SK-N-DZ (cell line): ENCODE results near the gene DAB1.
"Not testable (repeated sequence)": the region's sequence is repeated elsewhere in the genome, so short reads cannot be mapped to it uniquely, and the experiment has no call there.

ENCODE experiments used
- DNase-seq: peaks from one replicate; pipeline ENCODE4 v3.0.0-alpha.2; 2015; ENCODE audit warnings: low spot score

The DAB1 gene

DNA sequence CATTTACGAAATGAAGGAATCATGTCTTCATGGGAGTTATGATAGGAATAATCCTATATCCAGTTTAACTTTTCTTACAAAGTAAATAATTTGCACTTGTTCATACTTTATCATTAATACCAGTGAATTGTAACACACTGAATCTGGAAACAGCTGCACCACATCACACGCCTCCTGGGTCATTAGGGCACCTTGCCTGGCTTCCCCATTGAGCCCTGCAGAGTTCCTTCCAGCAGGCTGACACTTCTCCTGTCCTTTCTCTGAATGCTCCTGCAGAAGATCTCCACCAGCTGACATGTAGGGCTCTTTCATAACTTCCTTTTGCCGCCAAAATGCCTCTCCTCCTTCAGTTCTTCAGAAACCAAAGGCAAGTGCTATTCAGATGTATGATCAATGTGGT lies 201.1 kb downstream of the DAB1 start:
- DNase-seq = no peak

DNA sequence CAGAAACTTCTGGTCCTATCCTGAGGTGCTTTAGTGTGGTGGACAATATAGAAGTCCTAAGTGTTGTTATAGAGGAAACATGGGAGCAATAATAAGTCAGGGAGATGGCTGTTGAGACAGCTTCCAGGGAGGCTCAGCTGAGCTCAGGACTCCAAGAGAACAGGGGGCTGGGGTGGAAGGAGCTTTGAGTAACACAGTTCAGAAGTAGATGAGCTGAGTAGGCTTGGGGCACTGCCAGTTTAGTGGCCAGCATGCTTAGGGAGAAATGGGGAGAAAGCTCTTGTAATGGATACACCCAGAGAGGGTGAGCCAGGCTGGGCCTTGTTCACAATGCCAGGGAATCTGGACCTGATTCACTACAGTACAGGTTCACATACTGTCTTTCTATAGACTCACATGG lies 201.6 kb downstream of the DAB1 start:
- no peak for DNase-seq

DNA sequence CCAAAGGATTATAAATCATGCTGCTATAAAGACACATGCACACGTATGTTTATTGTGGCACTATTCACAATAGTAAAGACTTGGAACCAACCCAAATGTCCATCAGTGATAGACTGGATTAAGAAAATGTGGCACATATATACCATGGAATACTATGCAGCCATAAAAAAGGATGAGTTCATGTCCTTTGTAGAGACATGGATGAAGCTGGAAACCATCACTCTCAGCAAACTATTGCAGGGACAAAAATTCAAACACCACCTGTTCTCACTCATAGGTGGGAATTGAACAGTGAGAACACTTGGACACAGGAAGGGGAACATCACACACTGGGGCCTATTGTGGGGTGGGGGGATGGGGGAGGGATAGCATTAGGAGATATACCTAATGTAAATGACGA lies 203.0 kb downstream of the DAB1 start:
- DNase-seq = not testable (repeated sequence)

DNA sequence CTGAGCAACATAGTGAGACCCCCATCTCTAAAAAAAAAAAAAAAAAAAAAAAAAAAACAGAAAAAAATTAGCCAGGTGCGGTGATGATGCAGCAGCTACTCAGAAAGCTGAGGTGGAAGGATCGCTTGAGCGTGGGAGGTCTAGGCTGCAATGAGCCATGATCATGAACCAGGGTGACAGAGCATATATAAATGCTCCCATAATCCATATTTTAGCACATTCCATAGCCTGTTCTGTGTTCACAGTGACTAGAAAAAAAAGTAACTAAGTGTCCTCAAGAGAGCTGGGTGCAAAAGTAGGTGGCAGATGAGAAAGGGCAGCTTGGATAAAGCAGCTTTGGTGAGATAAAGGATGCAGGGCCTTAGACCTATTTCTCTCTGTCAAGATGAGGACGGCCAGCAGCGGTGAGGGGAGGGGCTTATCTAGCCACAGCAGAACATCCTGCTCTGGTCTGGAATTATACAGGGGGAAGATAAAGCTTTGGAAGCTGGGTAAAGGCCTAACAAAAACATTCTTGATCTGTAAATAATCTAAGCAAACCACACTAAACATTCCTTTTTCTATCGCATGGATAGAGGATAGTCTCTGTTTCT lies 205.3 kb downstream of the DAB1 start:
- no peak for DNase-seq

DNA sequence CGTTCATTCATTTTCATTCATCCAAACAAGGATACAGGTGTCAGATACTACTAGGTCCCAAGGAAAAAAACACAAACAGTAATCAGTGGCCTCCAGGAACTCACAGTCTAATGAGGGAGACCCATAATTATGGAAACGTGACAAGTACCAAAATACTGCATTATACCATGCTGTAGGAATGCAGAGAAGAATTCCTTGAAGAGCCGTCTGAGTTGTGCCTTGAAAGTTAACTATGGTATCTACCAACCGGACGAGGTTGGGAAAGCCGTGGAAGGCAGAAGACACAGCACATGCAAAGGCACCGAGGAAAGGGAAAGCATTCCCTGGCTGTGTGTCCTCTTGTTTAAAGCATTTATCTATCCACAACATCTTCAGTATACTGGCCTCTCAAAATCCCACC lies 206.0 kb downstream of the DAB1 start:
- DNase-seq = no peak

DNA sequence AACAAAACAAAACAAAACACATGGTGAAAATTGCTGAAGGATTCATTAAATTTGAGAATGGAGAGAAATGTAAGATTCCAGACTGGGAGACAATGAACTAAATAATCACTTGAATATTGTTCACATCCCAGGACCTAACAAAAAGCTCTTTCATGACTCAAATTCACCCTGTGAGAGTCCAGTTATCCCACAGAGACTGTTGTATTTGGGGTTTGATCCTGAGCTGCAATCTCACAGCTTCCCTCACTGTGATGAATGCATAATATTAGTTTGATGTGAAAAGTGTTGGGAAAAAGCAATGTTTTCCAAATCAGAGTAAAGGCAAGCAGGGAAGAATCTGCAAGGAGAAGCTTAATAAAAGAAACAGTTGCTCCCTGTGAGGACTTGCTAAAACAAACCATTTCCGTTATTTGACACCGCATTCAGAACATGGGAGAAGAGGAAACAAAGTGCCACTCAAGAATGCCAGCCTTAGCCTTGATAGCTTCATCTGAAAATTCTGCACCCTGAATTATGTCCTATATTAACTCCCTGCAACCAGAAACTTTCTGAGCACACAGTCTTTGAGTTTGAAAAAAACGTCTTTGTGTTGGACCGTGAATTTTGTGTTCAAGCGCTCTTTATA lies 208.8 kb downstream of the DAB1 start:
- no peak for DNase-seq

DNA sequence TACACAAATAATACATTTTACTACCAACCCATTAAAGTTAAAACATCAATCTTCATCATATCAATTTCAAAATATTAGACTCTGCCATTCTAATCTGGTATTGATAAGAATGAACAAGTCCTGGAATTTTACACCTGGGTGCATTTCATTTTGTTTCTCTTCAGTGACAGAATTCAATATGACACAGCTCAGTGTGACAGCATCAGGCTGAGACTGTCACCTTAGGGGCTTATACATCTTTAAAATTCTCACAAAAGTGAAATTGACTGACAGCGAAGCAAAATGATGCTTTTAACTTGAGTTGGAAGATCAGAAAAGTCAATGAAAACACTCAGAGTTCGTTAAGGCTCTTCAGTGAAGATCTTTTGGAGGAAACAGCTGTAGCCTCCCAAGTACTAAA lies 213.0 kb downstream of the DAB1 start:
- DNase-seq = no peak

DNA sequence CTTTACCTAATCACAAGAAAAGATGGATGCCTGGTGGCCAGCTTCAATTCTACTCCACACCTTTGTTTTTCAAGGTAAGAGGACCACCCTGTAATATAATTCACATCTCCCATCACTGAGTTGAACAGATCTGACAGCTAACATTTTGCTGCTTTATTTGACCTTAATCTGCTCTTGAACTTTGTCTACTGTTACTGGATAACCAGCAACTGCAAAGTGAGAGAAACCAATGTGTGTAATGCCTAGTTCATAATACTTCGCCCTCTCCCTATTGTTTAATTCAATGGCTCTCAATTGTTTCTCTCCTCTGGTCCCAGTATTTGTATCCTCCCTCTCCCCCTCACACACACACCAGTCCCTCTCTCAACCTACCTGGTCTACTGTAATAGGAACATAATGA lies 214.4 kb downstream of the DAB1 start:
- DNase-seq = no peak

DNA sequence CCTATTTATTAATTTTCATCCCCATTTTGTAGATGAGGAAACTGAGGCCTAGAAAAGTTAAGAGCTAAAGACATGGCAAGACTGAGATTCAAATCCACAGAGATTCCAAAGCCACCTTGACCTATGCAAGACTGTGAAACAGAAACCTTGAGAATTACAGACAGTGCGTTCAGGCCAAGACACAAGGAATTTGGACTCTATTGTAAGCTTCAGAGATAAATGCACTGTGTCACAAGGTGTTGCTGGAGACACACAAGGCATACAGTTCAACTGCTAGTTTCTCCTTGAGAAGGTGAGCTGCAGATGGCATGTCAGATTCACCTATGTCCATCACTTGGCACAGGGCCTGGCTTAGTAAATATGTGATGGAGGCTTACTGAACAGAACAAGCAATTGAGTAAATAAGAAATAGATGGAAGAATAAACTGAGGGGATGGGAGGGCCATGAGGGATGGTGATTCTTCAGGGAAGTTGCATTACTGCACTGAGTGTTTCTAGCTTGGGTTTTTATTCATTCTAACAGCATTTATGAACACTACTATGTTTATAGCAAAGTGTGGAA lies 215.0 kb downstream of the DAB1 start:
- no peak for DNase-seq

DNA sequence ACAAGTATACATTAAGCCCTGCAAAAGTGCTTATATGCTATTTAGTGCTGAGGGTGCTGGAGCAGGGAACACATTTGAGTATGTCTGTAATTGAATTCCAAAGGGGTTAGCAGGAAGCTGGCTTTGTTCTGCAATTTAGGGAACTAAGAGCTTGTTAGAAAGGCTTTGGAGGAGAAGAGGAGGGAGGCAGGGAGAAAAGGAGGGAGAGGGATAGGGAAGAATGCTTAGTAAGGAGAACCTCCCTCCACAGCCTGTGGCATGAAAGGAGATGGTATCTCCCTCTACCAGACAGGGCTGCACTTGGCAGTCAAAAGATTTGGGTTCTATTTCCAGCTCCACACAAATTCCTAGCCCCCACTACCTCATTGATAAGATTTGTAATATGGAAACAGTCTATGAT lies 217.8 kb downstream of the DAB1 start:
- DNase-seq = no peak

DNA sequence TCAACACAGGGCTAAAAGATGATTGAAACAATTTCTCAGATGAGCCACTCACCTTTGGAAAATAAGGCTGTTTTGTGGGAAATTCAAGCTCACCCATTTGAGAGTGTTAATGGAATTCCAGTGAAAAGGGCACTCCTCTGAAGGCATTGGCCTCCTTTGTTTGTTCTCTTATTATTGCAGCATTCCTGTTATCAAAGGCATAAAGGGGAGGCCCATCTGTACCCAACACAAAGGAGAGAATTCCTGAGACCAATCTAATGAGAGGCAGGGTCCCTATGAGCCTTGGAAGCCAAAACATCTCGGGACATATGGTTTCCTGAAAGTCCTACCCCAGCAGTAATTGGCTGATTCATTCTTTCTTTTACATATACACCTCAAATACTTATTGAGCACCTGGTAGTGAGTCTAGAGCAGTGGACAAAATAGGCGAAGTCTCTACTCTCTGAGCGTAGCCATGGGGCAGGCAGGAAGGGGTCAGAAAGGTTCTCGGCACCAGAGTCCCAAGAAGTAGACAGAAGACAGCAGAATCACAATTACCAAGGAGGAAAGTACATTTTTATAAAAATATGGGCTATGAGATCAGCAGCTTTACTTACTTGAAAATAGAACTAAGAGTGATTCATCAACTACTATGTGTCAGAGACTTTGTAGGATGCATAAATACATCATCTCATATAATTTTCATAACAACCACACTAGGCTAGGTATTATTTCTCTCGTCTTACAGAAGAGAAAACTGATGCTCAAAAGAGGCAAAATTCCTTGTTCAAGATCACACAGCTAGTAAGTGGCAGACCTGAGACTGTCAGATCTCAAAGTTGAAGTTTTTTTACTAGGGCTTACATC lies 218.7 kb downstream of the DAB1 start:
- no peak for DNase-seq

DNA sequence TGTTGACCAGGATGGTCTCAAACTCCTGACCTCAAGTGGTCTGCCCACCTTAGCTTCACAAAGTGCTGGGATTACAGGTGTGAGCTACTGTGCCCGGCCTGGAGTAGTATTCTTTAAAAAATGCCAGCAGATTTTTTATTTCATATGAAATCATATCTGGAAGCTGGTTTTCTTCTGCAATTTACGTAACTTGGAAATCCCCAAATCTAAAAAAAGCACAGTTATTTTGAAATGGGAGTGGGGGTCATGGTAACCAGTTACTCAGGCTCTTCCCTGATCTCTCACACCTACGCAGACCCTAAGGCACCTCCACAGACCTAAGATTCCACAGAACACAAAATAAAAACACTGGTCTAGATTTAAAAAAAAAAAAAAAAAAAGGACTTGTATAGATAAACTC lies 219.8 kb downstream of the DAB1 start:
- no peak for DNase-seq

DNA sequence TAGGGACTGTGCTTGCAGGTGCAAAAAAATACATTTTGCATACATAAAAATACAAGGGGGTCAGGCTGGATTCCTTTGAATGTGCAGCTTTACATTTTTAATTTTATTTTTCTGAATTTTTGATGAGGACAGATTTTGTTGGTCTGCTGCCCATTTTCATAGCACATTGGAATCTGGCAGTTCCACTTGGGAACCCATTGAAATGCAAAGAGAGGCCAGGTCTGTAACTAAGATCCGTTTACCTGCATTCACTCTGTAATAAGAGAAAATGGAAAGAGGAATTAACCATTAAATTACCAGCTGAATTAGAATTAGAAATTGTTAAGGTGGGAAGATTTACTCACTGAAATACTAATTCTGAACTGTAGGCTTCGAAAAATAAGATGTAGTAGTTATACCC lies 221.6 kb downstream of the DAB1 start:
- no peak for DNase-seq

DNA sequence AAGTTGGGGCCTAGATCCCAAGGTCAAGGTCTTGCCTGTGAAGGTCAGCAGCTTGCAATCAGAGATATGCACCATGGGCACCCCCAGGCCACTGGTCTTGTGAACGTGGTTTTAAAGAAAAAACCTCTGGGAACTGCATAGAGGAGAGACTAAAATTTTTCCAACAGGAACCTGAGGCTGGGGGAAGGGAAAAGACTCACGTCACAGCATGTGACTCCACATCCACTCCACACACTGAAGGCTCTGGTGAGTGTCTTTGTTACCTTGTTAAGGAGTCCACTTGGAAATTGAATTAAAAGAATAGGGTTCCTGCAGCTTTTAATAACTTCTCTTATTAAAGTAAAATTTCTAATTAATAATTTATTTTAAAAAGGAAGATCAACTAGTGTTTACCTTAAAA lies 224.9 kb downstream of the DAB1 start:
- no peak for DNase-seq

DNA sequence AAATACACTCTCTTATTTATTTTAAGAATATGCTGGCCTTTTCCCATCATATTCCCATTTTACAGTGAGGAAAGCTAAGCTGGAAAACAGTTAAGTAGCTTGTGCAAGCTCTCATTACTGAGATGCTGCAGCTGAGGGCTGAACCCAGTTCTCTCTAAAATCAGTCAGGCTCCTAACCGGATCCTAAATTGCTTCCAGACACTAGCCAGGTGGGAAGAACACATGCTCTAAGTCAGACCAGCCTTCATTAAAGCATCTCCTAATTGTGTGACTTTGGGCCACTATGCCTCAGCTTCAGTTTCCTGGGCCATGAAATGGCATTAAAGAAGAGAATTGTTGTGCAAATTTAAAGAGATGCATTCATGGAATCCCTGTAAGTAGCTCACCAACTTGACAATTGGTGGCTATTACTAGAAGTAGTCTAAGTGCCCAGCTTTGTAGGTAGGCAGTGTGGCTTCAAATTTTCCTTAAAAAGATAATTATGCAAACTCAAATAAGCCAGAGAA lies 228.4 kb downstream of the DAB1 start:
- no peak for DNase-seq

DNA sequence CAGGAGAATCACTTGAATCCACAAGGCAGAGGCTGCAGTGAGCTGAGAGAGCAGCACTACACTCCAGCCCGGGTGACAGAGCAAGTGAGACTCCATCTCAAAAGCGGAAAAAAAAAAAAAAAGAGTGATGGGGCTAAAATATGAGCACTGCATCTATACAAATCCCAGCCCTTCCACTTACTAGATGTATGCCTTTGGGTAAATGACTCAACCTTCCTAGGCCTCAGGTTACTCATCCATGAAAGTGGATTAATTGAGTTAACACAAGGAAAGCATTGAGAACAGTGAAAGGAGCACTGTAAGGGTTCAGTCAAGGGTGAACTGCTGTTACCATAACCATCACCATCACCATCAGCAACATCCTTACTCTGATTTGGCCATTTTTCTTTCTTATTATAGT lies 231.6 kb downstream of the DAB1 start:
- no peak for DNase-seq

DNA sequence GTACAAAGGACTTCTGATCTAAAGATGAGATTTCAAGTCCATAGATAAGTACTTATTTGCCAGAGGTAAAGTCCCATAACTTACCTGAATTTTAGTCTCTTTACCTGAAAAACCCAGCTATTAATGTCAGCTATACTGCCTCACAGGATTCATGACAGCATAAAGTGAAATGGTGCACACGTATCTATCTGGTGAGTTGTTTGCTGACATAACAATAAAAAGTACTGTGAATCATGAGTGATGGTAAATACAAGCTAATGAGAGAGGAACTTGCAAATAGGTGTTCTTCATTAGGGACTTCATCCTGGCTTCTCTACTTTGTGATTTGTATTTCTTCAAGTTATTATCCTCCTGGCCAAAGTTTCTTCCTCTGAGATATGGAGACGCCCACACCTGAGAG lies 233.0 kb downstream of the DAB1 start:
- no peak for DNase-seq

DNA sequence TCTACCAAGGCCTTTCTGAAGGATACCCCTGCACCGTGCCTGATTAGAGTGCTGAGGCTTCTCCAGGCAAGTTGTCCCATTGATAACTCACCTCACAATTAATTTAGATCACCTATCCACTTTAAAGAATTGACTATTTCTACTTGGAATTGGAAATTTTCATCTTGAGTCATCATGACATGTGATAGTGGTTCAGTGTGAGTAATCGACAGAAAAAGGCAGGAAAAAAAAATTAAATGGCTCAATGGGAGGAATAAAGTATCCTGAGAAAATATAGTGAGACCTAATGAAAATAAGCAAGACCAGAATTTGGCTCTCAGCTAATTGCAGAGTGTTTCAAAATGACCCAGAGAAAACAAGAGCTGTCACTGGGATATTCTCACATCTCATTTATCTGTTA lies 235.7 kb downstream of the DAB1 start:
- no peak for DNase-seq

DNA sequence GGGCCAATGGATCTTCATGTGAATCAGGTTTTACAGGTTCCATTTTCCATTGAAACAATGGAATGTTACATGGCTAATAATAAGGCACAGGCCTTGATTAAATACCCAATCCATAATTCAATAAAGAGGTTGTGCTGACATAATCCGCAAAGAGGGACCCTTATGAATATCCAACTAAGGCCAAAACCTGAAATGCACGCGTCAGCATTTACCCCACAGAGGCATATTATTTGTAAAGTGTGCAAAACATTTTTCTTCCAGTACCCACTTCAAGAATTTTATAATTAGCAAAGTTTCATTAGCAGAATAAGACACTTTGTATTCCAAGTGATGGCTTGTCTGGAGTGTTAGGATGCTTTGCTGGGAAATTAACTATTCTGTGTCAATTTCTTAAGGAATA lies 237.4 kb downstream of the DAB1 start:
- DNase-seq = no peak

DNA sequence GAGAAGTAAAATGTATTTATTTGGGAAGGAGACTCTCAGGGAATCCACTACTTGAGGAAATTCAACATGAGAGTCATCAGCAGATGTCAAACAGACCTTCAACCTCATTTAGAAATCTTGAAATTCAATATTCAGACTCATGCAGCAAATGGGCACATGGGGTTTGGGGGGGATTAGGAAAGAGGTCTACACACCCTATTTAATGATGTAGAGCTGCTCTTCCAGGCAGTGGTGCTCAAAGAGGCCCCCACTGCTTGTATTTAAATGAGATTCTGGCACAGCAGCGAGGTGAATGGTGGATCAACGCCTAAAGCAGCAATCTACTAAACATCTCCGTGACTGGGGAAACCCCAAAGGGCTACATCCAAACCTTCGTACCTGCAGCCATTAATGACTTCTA lies 244.9 kb downstream of the DAB1 start:
- no peak for DNase-seq

DNA sequence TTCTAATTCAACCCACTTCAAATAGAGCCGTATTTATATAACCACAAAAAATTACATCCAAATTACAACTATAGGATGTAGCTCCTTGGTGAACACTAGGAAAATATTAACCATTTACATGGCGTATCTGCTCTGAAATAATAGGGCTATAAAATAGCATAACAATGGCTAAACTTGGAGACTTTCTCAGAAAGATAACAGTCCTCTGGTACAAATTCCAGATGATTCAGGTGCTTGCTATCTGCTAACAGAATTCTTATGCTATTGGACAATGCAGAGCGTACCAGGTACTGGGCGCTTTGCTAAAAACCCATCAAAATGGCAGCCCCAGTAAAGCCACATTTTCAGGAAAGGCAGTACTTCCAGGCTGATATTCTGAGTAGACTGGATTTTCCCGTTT lies 248.4 kb downstream of the DAB1 start:
- no peak for DNase-seq

DNA sequence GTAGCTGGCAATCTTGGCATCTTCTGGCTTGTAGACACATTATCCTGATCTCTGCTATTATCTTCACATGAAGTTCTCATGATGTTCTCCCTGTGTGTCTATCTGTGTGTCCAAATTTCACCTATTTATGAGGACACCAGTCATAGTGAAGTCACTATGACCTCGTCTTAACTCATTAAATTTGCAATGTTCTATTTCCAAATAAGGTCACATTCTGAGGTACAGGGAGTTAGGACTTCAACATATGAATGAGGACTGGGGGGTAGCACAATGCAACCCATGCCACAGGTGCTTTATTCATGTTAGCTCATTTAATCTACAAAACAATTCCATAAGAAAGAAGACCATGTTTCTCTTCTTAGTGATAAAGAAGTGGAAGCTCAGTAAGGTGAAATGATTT lies 251.8 kb downstream of the DAB1 start:
- no peak for DNase-seq

DNA sequence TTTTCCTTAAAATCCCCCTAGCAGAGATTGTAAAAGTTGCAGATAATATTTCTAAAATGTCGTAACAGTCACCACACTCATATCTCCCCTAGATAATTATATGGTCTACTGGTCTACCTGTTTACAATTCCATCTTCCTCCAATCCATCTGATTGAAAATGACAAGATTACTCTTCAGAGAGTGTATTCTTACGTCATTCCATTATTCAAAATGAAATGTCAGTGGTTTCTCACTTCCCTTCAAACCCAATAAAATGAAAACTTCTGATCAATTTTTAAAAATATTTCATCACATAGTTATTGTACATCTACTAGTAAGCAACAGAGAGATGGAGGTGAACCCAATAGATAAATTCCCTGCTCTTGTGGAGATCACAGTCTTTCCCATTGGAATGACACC lies 255.9 kb downstream of the DAB1 start:
- DNase-seq = no peak
